Karpas-422 (cell line): Measurements from ENCODE around the gene ZER1. TPM values are rescaled to one million over a fixed set of nuclear protein-coding genes. Genes with fewer than 3 reads are reported as not detected.

Experiments used
- DNase-seq: peaks from one replicate; pipeline ENCODE4 v3.0.0-alpha.2; 2015
- H2AFZ ChIP-seq: fragments of 200-600 bp; sonication (generic); 2 replicates; pipeline ENCODE4 v1.6.1; 2014; ENCODE audit warnings: antibody characterized with exemption, low read length, mixed read lengths
- H3K27ac ChIP-seq: fragments of 200-600 bp; sonication (generic); 2 replicates; pipeline ENCODE4 v1.5.1; 2014; ENCODE audit warnings: mild to moderate bottlenecking, low read length, moderate library complexity
- H3K27me3 ChIP-seq: fragments of 200-600 bp; sonication (generic); 2 replicates; pipeline ENCODE4 v1.6.1; 2014; ENCODE audit warnings: low read length, mixed read lengths
- H3K36me3 ChIP-seq: fragments of 200-600 bp; sonication (generic); 2 replicates; pipeline ENCODE4 v1.6.1; 2014; ENCODE audit warnings: low read length, mixed read lengths; ENCODE audit not compliant: insufficient read depth
- H3K4me1 ChIP-seq: fragments of 200-600 bp; sonication (generic); 2 replicates; pipeline ENCODE4 v1.6.1; 2014; ENCODE audit warnings: mild to moderate bottlenecking, low read length, mixed read lengths
- H3K4me2 ChIP-seq: fragments of 200-600 bp; sonication (generic); 2 replicates; pipeline ENCODE4 v1.6.1; 2014; ENCODE audit warnings: low read length, low read depth, mild to moderate bottlenecking; ENCODE audit not compliant: poor library complexity, severe bottlenecking
- H3K4me3 ChIP-seq: fragments of 200-600 bp; sonication (generic); 2 replicates; pipeline ENCODE4 v1.5.1; 2014; ENCODE audit warnings: mild to moderate bottlenecking, antibody characterized with exemption, low read length, mixed read lengths
- H3K79me2 ChIP-seq: fragments of 200-600 bp; sonication (generic); 2 replicates; pipeline ENCODE4 v1.6.1; 2014; ENCODE audit warnings: mild to moderate bottlenecking, low read length, mixed read lengths
- H3K9ac ChIP-seq: fragments of 200-600 bp; sonication (generic); 2 replicates; pipeline ENCODE4 v1.6.0; 2014; ENCODE audit warnings: low read length
- H3K9me2 ChIP-seq: fragments of 200-600 bp; sonication (generic), shearing (Covaris generic); replicated peaks from 2 replicates; pipeline ENCODE4 v1.6.0; 2014; ENCODE audit warnings: mild to moderate bottlenecking, low read length, moderate library complexity; ENCODE audit not compliant: insufficient read depth
- H3K9me3 ChIP-seq: fragments of 300-700, 200-600 bp; sonication (generic); 2 replicates; pipeline ENCODE4 v1.6.1; 2014; ENCODE audit warnings: low read length, mixed read lengths
- H4K20me1 ChIP-seq: fragments of 200-600 bp; sonication (generic); 2 replicates; pipeline ENCODE4 v1.6.1; 2014; ENCODE audit warnings: mild to moderate bottlenecking, antibody characterized with exemption, low read length, low read depth; ENCODE audit not compliant: insufficient read depth
- total RNA-seq: library from RNA; depleted of rRNA; stranded (reverse); fragments of >200 nt; shearing (Covaris generic); gene quantifications from 2 replicates; pipeline ENCODE4 v1.2.3, GENCODE V29; 2014; ENCODE audit warnings: low replicate concordance

ZER1 gene
- total RNA-seq, 1 experiment from 2014 or later: 25.4 TPM

DNA sequence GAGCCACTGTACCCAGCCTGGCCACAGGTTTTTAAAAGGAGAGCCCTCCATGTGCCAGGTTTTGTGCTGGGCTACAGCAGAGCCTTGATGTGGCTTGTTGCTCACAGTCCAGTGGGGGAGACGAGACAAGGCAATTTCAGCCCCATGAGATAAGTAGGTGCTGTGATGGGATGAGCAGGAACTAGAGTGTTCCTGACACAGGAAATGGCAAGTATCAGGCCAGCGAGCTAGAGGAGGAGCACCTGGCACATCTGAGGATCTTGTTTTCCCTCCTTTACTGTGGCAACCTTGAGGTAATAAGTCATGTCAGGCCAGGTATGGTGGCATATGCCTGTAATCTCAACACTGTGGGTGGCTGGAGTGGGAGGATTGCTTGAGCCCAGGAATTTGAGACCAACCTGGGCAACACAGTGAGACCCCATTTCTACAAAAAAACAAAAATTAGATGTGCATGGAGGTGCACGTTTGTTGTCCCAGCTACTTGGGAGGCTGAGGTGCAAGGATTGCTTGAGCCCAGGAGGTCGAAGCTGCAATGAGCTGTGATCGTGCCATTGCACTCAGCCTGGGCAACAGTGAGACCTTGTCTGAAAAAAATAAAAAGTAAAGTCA is 44.0 kb downstream of the ZER1 start:
- Histone ChIP-seq H3K36me3 (no peaks in the 10 kb centered on the region), H3K9me3 (no peaks in the 10 kb centered on the region), H2AFZ (no peak overlapping the region), H4K20me1 (no peaks in the 10 kb centered on the region), H3K4me1 (peaks cover 16% of the 10 kb centered on the region), H3K27ac (no peak overlapping the region), H3K9ac (no peak overlapping the region), H3K4me3 (no peak overlapping the region), H3K9me2 (no peaks in the 10 kb centered on the region), H3K79me2 (peaks cover 11% of the 10 kb centered on the region), H3K4me2 (no peak overlapping the region), H3K27me3 (no peaks in the 10 kb centered on the region)
- no peak for DNase-seq

DNA sequence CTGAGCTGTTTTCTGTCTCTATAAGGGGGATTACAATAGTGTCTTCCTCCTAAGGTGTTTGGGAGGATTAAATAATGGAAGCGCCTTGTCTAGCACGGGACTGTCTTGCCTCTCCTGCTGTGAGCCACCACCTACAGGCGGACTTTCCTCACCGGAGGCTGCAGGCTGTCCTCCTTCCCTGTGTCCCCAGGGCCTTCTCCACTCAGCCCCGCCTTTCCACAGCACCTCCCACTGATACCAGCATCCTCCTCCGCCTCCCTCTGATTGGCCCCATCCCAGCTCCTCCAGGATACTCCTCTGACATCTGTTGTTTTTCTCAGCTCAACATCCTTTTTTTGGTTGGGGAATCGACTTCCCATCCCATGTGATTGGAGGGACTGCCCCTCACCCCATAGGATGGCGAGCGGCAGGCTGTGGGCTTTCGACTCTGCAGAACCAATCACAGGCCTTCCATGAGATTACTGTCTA is 46.9 kb downstream of the ZER1 start:
- DNase-seq: peak; percentile 65
- Histone ChIP-seq H3K9me3 (no peaks in the 10 kb centered on the region), H3K4me2 (peak overlapping the region; percentile 78), H2AFZ (peak overlapping the region; percentile 19; the same call in 1 of the 2 replicates), H3K79me2 (peaks cover 16% of the 10 kb centered on the region), H3K9ac (peak overlapping the region; percentile 66), H3K4me1 (peaks cover 21% of the 10 kb centered on the region), H3K9me2 (no peaks in the 10 kb centered on the region), H3K27me3 (no peaks in the 10 kb centered on the region), H3K4me3 (peak overlapping the region; percentile 67), H3K36me3 (no peaks in the 10 kb centered on the region), H3K27ac (no peak overlapping the region), H4K20me1 (no peaks in the 10 kb centered on the region)

DNA sequence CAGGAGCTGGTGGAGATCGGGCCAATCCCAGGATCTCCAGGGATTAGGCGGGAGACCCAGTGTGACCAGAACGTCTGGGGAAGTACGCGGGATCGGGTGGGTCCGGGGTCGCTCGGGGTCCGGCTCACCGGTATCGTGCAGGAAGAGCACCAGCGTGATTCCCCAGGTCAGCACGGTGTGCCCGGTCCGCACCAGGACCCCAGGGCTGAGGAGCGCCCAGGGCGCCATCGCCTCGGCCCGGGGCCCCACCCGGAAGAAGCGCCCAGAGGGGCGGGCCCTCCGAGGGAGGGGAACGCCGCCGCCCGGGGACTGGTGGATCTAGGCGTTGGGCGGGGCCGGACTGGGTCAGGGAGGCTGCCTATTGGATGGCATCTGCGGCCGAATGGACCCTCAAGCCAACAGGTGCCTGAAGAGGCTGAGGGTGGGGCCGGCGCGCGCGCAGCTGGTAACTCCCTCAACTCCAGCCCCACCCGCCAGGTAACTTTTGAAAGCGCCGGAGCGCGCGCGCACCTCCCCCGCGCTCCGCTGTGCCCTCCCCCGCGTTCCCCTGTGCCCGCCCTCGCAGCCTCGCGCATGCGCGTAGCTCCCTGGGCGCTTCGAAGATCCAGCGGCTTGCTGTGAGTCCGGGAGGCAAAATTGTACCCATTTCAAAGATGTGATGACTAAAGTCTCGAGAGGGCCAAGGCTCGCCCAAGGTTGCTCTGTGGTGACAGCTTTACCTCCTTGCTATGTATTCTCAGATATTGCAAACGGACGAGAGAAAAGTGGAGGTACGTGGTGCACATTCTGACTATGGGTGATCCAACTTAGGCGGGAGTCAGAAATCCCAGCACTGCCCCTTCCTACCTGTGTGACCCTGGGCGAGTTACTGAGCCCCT is 47.6 kb downstream of the ZER1 start, which contains the start of gene ZDHHC12:
Gene ZDHHC12 (minus strand): TSS at position 262 of the 878 bp plus-strand sequence. CDS start 34 bp downstream, at position 228.
- Histone ChIP-seq H3K4me1 (peaks cover 21% of the 10 kb centered on the region), H3K9me2 (no peaks in the 10 kb centered on the region), H3K27me3 (no peaks in the 10 kb centered on the region), H2AFZ (peak within 1 kb of the TSS; percentile 71; the same call in 1 of the 2 replicates), H3K79me2 (peaks cover 16% of the 10 kb centered on the region), H3K36me3 (no peaks in the 10 kb centered on the region), H4K20me1 (no peaks in the 10 kb centered on the region), H3K9me3 (no peaks in the 10 kb centered on the region), H3K4me3 (peak within 1 kb of the TSS; percentile 98), H3K27ac (peak within 1 kb of the TSS; percentile 28; the same call in 1 of the 2 replicates), H3K9ac (peak within 1 kb of the TSS; percentile 97), H3K4me2 (peak within 1 kb of the TSS; percentile 98)
- DNase-seq: peak; percentile 100

DNA sequence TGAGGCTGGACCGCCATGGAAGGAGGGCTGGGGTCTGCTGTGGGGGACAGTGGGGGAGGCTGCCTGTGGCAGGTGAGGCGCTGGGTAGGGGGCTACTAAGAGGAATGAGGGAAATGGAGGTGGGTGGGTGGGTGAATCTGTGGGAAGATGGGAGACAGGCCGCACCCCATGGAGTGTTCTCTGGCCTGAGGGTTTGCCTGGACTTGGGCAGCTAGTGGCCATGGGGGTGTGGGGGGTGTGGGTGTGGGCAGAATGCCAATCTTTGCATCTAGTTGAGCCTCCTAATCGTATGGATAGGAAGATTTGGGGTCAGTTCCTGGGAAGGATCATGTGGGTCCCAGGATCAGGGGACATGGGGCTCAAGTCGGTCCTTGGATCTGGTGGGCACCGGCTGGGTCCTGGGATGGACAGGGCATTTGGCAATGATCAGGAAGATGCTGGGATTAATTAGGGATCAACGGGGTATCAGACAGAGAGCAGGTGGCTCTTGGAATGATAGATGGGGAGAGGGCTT is 48.3 kb downstream of the ZER1 start:
- H3K9me3 ChIP-seq: no peaks in the 10 kb centered on the region
- H3K27me3 ChIP-seq: no peaks in the 10 kb centered on the region
- H2AFZ ChIP-seq: peak overlapping the region; percentile 71; the same call in 1 of the 2 replicates
- H3K36me3 ChIP-seq: no peaks in the 10 kb centered on the region
- H3K27ac ChIP-seq: peak overlapping the region; percentile 28; the same call in 1 of the 2 replicates
- peak overlapping the region; percentile 98 for H3K4me3 ChIP-seq
- H3K9ac ChIP-seq: peak overlapping the region; percentile 97
- H4K20me1 ChIP-seq: no peaks in the 10 kb centered on the region
- peaks cover 21% of the 10 kb centered on the region for H3K4me1 ChIP-seq
- no peak for DNase-seq
- peaks cover 16% of the 10 kb centered on the region for H3K79me2 ChIP-seq
- H3K4me2 ChIP-seq: peak overlapping the region; percentile 98
- no peaks in the 10 kb centered on the region for H3K9me2 ChIP-seq

DNA sequence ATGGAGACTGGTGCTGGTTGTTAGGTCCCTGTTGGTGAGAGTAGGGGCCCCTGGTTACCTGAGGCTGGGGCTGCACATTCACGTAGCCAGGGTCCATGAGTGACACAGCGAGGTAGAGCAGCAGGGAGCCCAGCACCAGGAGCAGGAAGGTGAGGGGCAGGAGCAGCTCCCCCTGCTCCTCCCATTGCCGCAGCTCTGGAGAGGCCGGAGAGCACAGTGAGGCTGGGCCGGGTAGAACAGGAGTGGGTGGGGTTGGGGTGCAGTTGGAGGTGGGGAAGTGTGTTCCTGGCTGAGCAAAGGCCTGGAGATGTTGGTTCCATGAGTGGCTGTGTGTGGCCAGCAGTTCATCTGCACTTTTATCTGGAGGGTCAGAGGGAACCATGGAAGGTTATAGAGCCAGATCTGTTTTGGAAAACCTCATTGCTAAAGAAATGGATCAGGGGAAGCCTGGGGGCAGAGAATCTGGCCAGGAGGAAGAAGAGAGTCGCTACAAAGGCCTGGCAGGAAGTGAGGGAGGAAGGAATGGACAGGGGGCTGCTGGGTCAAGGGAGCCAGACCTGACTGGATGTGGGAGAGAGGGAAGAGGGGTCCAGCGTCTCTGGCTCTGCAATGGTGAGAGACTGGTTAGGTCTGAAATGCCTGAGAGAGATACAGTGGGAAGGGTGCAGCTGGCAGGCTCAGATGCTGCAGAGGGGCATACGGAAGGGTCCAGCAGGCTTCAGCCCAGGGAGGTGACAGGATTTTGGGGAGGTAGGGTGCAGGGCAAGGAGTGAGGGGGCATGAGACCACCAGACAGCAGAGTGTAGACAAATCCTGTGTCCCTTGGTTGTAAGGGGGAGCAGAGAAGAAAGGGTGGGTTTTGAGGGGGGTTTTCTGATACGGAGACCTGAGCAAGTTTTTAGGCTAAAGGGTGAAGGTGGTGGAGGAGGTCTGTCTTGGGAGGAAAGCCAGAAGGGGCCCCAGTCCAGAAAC is 49.1 kb downstream of the ZER1 start:
- Histone ChIP-seq H3K27me3 (no peaks in the 10 kb centered on the region), H3K4me2 (peak overlapping the region; percentile 98), H3K4me3 (peak overlapping the region; percentile 98), H3K4me1 (peaks cover 21% of the 10 kb centered on the region), H3K27ac (no peak overlapping the region), H3K79me2 (peaks cover 16% of the 10 kb centered on the region), H4K20me1 (no peaks in the 10 kb centered on the region), H3K9me3 (no peaks in the 10 kb centered on the region), H3K36me3 (no peaks in the 10 kb centered on the region), H2AFZ (no peak overlapping the region), H3K9me2 (no peaks in the 10 kb centered on the region), H3K9ac (peak overlapping the region; percentile 97)
- DNase-seq: no peak

DNA sequence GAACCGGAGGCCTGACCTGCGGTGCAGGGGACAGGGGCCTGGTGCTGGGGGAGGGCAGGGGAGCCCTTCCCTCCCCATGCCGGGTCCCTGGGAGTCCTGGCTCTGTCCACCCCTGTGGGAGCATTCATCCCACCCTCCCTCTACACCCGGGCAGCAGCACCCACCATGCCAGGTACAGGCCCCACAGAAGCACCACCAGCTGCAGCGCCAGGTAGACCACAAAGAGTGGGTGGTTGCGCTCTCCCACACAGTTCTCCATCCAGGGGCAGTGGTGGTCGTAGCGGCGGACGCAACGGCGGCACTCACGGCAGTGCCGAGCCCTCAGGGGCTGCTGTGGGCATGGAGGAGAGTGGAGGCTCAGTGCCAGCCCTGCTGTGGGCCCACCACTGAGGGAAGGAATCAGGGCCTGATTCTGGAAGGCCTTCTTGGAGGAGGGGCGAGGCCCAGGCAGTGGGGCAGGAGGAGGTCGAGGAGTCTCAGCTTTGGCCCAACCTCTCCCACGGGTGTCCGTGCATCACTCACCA is 50.2 kb downstream of the ZER1 start:
- no peaks in the 10 kb centered on the region for H3K9me2 ChIP-seq
- no peaks in the 10 kb centered on the region for H3K9me3 ChIP-seq
- H3K36me3 ChIP-seq: no peaks in the 10 kb centered on the region
- peaks cover 21% of the 10 kb centered on the region for H3K4me1 ChIP-seq
- H3K27me3 ChIP-seq: no peaks in the 10 kb centered on the region
- no peak overlapping the region for H3K9ac ChIP-seq
- no peaks in the 10 kb centered on the region for H4K20me1 ChIP-seq
- no peak overlapping the region for H3K4me3 ChIP-seq
- no peak overlapping the region for H3K27ac ChIP-seq
- H3K4me2 ChIP-seq: no peak overlapping the region
- peaks cover 16% of the 10 kb centered on the region for H3K79me2 ChIP-seq
- no peak overlapping the region for H2AFZ ChIP-seq
- no peak for DNase-seq

DNA sequence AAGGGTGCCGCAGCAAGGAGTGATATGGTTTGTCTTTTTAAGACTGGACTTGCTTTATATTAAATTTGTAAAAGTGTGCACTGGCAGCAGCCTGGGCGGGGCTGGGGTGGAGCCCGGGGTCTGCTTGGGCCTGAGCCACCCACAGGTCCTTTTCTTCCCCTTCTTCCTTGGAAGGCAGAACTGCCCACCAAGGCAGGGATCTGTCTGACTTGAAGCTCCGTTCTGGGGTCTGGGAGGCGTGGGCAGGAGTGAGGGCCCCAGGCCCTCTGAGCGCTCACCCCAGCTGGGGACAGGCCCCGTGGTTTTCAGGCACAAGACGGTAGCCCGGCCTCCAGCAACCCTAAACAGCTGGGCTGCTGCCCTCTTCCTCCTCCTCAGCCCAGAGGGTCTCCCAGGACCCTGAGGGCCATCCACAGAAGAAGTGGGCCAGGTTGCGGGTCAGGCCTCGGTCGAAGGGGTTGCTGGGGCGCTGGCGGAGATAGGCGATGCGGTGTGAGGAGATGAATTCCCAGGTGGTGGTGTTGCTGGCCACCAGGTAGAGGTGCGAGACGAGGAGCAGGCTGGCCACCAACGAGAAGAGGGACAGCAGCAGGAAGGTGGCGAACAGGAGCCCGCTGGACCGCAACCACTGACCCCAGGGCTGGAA is 50.8 kb downstream of the ZER1 start:
- Histone ChIP-seq H2AFZ (no peak overlapping the region), H3K4me1 (peaks cover 21% of the 10 kb centered on the region), H3K4me3 (no peak overlapping the region), H3K27me3 (no peaks in the 10 kb centered on the region), H3K27ac (no peak overlapping the region), H3K79me2 (peaks cover 16% of the 10 kb centered on the region), H3K4me2 (no peak overlapping the region), H3K9me3 (no peaks in the 10 kb centered on the region), H3K9ac (no peak overlapping the region), H4K20me1 (no peaks in the 10 kb centered on the region), H3K36me3 (no peaks in the 10 kb centered on the region), H3K9me2 (no peaks in the 10 kb centered on the region)
- no peak for DNase-seq
